IPS-20b (cell line): ENCODE measurements around the gene ANO1.
A peak's percentile ranks its signal among the peaks of the same experiment; 100 is the strongest.
"Not testable (repeated sequence)": the region's sequence is repeated elsewhere in the genome, so short reads cannot be mapped to it uniquely, and the experiment has no call there.

Source experiments
- H3K27ac ChIP-seq: one replicate; pipeline ENCODE4 v1.5.1; 2013; ENCODE audit warnings: low read length
- H3K27me3 ChIP-seq: 2 replicates; pipeline ENCODE4 v1.6.1; 2013; ENCODE audit warnings: mild to moderate bottlenecking, low read length, inconsistent platforms; ENCODE audit not compliant: insufficient read depth
- H3K36me3 ChIP-seq: 2 replicates; pipeline ENCODE4 v1.6.1; 2013; ENCODE audit warnings: low read depth, mild to moderate bottlenecking, inconsistent platforms, low read length, moderate library complexity; ENCODE audit not compliant: insufficient read depth
- H3K4me1 ChIP-seq: 2 replicates; pipeline ENCODE4 v1.6.1; 2013; ENCODE audit warnings: mild to moderate bottlenecking, control low read depth, inconsistent platforms, low read length, moderate library complexity; ENCODE audit not compliant: insufficient read depth
- H3K4me3 ChIP-seq: 2 replicates; pipeline ENCODE4 v1.5.1; 2013; ENCODE audit warnings: mild to moderate bottlenecking, low read length, inconsistent platforms
- H3K9ac ChIP-seq: 2 replicates; pipeline ENCODE4 v1.6.1; 2013; ENCODE audit warnings: low read depth, mild to moderate bottlenecking, inconsistent platforms, low read length, moderate library complexity
- H3K9me3 ChIP-seq: 2 replicates; pipeline ENCODE4 v1.6.1; 2013; ENCODE audit warnings: mild to moderate bottlenecking, low read depth, low read length, inconsistent platforms; ENCODE audit not compliant: insufficient read depth

Gene ANO1

DNA sequence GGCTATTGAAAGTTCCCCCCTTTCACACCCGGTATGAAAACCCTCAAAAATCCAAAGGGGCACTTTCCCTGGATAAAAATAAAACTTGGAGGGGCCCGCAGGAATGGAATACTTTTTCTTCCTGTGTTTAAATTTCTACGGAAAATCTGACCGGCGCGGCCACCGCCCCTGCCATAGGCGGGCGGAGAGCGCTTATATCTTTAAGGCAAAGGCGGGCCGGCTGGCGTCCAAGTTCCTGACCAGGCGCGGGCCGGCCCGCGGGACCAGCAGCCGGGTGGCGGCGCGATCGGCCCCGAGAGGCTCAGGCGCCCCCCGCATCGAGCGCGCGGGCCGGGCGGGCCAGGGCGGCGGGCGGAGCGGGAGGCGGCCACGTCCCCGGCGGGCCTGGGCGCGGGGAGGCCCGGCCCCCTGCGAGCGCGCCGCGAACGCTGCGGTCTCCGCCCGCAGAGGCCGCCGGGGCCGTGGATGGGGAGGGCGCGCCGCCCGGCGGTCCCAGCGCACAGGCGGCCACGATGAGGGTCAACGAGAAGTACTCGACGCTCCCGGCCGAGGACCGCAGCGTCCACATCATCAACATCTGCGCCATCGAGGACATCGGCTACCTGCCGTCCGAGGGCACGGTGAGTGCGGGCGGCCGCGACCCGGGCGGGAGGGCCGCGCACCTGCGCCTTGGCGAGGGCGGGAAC lies at the start of gene ANO1:
Gene ANO1, plus strand, starts transcription at position 223 of the 686 bp plus-strand sequence. Its CDS starts 290 bp downstream, at position 513.
- H3K27me3 ChIP-seq: peaks cover 94% of the 10 kb centered on the region

DNA sequence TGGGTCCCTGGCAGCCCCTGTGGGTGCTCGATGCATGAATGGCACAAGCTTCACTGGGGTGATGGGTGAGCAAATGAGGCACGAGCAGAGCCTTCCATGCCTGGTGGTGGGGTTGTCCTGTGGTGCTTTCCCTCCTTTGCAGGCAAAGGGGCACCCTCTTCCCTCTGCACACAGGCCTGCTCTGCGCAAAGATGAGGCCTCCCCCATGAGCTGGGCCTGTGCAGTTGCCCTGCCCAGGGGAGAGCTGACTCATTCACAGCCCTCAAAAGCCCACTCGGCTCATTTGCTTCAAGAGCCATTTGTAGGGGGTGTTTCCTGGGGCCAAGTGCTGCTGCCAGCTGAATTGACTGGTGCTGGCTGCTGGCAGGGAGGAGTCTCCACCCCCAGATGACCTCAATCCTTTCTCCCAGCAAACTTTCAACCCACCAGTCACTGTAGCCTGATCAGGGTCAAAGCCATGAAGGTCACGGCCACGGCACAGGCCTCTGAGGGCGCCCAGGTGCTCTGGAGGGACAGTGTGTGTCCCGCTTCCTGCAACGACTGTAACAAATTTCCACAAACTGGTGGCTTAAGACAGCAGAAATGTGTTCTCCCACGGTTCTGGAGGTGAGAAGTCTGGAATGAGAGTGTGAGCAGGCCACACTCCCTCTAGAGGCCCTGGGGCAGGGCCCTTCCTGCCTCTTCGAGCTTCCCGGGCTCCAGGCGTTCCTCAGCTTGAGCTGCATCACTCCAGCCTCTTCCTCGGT lies 48.8 kb upstream of the ANO1 start:
- Histone ChIP-seq H3K4me1 (no peaks in the 10 kb centered on the region), H3K27me3 (0 out of 2 replicates have a peak, but pooled peaks cover 8% of the 10 kb centered on the region), H3K9me3 (peaks cover 5% of the 10 kb centered on the region), H3K4me3 (no peak overlapping the region), H3K36me3 (no peaks in the 10 kb centered on the region), H3K9ac (no peak overlapping the region), H3K27ac (no peak overlapping the region)

More for the DNA sequence above, at the start of gene ANO1:
- H3K9ac ChIP-seq: no peak within 1 kb of the TSS
- H3K36me3 ChIP-seq: no peaks in the 10 kb centered on the region
- no peak within 1 kb of the TSS for H3K27ac ChIP-seq
- H3K9me3 ChIP-seq: no peaks in the 10 kb centered on the region
- H3K4me1 ChIP-seq: peaks cover 11% of the 10 kb centered on the region; the same call in 1 of the 2 replicates
- peak within 1 kb of the TSS; percentile 55; the same call in 1 of the 2 replicates for H3K4me3 ChIP-seq

DNA sequence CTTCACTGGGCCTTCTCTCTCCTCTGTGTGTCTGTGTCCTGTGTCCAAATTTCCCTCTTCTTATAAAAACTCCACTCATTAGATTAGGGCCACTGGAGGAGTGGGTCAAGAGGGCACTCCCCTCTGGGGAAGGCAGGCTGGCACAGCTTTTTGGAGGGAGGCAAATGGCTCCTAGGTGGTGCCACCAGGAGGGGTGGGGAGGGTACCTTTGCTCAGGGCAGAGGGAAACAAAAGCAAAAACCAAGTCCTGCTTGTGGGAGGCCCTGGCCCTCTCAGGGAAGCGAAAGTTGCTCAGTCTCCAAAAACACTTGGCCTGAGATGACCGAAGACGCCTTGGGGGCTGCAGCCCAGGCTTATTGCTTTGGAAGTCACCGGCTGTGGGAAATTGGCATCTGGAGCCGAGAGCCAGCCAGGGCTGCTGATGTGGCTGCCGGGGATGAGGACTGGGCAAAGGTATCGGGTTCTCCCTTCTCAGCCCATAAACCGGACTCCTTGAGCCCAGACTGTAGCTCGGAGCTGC lies 48.2 kb upstream of the ANO1 start:
- no peaks in the 10 kb centered on the region for H3K36me3 ChIP-seq
- H3K9me3 ChIP-seq: peaks cover 5% of the 10 kb centered on the region
- no peaks in the 10 kb centered on the region for H3K4me1 ChIP-seq
- H3K27me3 ChIP-seq: 0 out of 2 replicates have a peak, but pooled peaks cover 8% of the 10 kb centered on the region
- no peak overlapping the region for H3K9ac ChIP-seq
- H3K4me3 ChIP-seq: no peak overlapping the region
- H3K27ac ChIP-seq: no peak overlapping the region

DNA sequence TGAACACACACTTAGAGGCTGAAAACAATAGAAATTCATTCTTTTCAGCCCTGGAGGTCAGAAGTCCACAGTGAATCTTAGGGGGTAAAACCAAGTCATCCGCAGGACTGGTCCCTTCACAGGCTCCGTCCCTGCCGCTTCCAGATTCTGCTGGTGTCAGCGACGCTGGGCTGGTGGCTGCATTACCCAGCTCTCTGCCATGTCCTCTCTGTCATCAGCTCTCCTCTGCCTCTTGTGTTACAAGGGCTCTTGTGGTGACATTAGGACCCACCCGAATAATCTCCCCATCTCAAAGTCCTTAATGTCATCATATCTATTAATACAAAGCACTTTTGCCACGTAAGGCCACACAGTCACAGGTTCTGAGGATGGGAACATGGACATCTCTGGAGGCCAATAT lies 47.7 kb upstream of the ANO1 start:
- H3K27ac ChIP-seq: no peak overlapping the region
- 0 out of 2 replicates have a peak, but pooled peaks cover 8% of the 10 kb centered on the region for H3K27me3 ChIP-seq
- H3K36me3 ChIP-seq: no peaks in the 10 kb centered on the region
- no peak overlapping the region for H3K4me3 ChIP-seq
- H3K9ac ChIP-seq: no peak overlapping the region
- peaks cover under 1% of the 10 kb centered on the region; the same call in 1 of the 2 replicates for H3K9me3 ChIP-seq
- H3K4me1 ChIP-seq: no peaks in the 10 kb centered on the region

DNA sequence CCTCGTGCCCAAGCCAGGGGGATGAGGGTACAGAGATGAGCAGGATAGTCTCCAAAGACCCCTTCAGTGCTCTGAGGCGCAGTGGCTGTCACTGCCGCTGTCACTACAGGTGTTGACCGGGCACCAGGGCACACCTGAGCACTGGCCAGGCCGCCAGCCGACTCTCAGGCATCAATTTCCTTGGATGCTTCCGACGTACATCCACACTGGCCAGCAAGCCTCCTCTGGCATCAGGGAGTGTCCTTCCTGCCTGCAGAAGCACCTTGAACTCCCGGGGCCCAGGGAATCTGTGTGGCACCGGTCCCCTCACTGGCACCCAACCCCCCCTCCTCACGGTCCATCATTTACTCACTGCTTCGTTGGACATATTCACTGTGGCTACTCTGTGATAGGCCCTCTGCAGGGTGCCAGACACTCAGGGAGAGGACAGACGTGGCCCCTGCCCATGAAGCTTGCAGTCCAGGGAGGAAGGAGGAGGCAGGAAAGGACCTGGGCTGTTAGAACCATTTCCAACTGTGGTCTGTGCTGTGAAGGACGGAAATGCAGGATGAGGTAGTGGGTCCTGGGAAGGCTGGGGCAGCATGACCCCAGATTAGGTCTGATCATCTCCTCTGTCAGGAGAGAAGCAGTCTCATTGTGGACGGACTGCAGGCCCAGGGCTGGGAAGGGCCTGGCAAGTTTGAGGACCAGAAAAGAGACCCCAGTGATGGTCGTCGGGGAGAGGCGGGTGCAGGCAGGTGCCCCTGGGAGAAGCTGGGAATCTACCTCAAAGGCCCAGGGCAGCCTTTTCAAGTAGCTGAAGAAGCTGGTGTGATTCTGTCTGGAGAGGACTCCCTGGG lies 46.3 kb upstream of the ANO1 start:
- Histone ChIP-seq H3K9ac (no peak overlapping the region), H3K27ac (no peak overlapping the region), H3K4me1 (no peaks in the 10 kb centered on the region), H3K4me3 (no peak overlapping the region), H3K36me3 (no peaks in the 10 kb centered on the region), H3K9me3 (no peaks in the 10 kb centered on the region), H3K27me3 (0 out of 2 replicates have a peak, but pooled peaks cover 8% of the 10 kb centered on the region)

DNA sequence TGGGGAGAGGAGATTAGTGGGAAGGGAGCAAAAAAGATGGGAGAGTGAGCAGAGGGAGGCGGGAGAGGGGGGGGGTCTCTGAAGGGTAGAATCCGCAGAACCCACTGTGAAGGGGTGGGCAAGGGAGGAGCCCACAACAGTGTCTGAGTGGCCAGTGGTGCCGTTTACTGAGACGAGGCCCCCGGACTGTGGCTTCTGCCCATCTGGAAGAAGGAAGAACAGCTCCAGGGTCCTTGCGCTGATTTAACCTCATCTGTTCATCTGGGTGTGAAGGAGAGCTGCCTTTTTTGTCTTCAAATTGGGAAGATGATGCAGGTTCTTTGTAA lies 45.7 kb upstream of the ANO1 start:
- Histone ChIP-seq H3K4me1 (no peaks in the 10 kb centered on the region), H3K27me3 (0 out of 2 replicates have a peak, but pooled peaks cover 8% of the 10 kb centered on the region), H3K36me3 (no peaks in the 10 kb centered on the region), H3K9me3 (no peaks in the 10 kb centered on the region), H3K27ac (no peak overlapping the region), H3K4me3 (no peak overlapping the region), H3K9ac (no peak overlapping the region)

DNA sequence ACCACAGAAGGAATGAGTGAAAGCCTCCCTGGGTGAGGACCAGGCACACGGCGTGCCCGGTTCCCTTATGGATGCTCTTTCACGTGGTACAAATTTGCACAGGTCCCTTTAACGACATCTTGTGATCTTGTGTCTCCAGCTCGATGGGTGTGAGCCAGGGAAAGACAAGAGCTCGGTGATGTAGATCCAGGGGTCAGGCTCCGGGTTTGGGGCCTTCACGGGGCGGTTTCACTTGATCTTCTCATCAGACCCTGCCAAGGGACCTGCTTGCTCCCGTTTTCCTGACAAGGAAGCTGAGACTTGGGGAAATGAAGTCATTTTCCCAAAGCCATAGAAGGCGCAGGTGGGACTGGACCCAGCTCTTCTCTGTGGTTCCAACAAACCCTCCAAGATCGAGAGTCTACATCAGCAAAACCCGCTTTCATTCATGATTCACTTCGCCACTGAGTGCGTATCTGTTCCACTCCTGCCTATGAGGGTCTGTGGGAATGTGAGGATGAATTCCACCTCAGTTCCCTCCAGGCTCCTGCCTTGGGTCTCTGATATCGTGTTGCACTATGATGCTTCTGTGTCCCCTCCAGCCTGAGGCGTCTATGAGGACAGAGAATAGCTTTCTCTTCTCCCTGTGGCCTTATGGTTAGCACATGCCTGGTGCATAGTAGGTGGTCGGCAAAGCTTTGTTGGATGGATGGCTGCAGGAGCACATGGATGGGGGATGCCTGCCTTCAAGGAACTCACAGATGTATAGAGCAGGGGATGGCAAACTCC lies 45.0 kb upstream of the ANO1 start:
- Histone ChIP-seq H3K27me3 (0 out of 2 replicates have a peak, but pooled peaks cover 8% of the 10 kb centered on the region), H3K9me3 (peaks cover 6% of the 10 kb centered on the region), H3K36me3 (no peaks in the 10 kb centered on the region)

DNA sequence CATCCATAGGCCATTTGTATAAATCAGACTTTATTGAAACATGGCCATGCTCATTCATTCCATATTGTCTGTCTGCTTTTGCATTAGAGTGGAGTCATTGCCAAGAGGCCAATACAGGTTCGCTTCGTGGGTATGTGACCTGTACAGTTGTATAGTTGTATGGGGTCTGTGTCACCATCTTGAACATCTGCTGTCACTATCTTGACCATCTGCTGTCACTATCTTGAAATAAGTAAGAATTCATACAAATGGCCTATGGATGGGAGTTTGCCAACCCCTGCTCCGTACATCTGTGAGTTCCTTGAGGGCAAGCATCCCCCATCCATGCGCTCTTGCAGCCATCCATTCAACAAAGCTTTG lies 44.4 kb upstream of the ANO1 start:
- Histone ChIP-seq H3K4me3 (no peak overlapping the region), H3K9me3 (peaks cover 11% of the 10 kb centered on the region), H3K36me3 (no peaks in the 10 kb centered on the region), H3K9ac (no peak overlapping the region), H3K27ac (no peak overlapping the region), H3K4me1 (no peaks in the 10 kb centered on the region), H3K27me3 (0 out of 2 replicates have a peak, but pooled peaks cover 8% of the 10 kb centered on the region)

More for the DNA sequence above, 45.0 kb upstream of the ANO1 start:
- H3K4me3 ChIP-seq: no peak overlapping the region
- H3K27ac ChIP-seq: no peak overlapping the region
- no peak overlapping the region for H3K9ac ChIP-seq
- H3K4me1 ChIP-seq: no peaks in the 10 kb centered on the region

DNA sequence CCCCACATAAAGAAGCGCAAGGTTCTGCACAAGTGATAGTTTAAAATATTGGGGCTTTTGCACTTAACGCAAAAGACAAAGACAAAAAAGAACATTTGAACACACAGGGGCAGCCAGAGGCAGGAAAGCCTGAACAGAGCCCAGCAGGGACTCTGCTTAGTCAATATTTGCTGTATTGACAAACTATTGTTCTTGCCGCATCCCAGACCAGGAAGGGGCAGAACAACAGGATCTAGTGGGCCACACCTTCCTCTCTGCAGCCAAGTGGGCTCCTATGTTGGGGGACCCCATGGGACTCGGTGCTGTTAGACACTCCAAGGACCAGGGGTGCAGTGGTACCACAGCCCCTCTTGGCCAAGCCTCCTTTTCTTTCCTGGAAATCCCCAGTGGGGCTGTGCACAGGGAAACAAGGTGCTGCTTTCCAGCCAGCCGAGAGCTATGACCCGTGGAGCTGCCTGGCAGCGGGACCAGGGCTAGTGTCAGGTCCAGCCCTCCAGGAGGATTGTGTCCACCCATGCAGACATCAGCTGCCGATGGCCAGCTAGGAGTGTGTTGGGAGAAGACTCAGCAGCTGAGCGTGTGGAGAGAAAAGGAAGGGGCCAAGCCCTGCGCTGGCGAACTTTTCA lies 43.3 kb upstream of the ANO1 start:
- Histone ChIP-seq H3K27ac (no peak overlapping the region), H3K9me3 (peaks cover 23% of the 10 kb centered on the region), H3K4me3 (no peak overlapping the region), H3K36me3 (no peaks in the 10 kb centered on the region), H3K9ac (no peak overlapping the region), H3K27me3 (0 out of 2 replicates have a peak, but pooled peaks cover 8% of the 10 kb centered on the region), H3K4me1 (no peaks in the 10 kb centered on the region)

DNA sequence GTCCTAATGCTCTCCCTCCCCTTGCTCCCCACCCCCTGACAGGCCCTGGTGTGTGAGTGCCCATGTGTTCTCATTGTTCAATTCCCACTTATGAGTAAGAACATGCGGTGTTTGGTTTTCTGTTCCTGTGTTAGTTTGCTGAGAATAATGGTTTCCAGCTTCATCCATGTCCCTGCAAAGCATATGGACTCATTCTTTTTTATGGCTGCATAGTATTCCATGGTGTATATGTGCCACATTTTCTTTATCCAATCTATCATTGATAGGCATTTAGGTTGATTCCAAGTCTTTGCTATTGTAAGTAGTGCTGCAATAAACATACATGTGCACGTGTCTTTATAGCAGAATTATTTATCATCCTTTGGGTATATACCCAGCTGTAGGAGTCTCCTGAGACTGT lies 42.5 kb upstream of the ANO1 start:
- not testable (repeated sequence) for H3K4me3 ChIP-seq, H3K4me1 ChIP-seq, H3K36me3 ChIP-seq, H3K27me3 ChIP-seq, H3K9ac ChIP-seq, H3K27ac ChIP-seq
- peaks cover 30% of the 10 kb centered on the region for H3K9me3 ChIP-seq
